ENCODE measurements around the gene FEN1. TPM values are rescaled to one million over a fixed set of nuclear protein-coding genes. Genes with fewer than 3 reads are reported as not detected.

The FEN1 gene
- polyA plus RNA-seq, 1 of the 3 experiments (the other 2 are of a cell fraction) = 35.9 TPM

DNA sequence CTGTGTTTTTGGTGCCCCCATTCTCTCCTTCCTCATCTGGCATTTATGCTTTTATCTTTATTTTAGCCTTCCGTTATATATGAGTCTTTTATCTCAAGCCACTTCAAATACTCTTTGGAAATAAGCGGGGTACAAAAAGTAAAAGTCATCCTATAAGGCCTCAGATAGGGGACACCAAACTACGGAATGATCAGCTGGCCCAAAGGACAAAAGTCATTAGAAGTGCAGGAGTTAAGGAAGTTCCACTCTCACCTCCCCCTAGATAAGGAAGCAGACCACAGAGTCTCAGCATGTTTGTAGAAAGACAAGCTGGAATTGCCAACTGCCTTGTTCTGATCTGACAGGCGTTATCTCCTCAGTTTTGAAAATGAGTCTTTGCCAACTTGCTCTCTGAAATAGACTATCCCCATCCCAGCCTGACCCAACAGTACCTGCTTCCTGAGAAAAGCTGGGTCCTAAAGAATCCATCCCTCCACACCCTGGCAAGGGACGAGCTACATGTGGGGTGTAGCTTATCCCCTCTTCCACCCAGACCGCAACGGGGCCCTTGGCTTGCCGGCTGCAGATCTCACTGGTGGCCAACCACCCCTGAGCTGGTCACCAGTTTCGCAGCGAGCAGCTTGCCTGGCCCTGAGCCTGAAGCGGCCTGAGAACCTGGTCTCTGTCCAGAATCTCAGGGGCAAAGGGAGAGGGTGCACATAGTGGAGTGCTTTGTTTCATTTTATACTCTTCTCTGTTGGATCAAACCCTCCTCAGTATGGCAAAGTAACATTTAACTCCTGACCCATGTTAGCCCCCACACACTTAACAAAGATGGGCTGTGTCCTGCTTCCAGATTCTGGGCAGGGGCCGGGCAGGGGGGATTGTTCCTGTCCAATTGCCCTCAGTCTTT, 49.2 kb downstream of the FEN1 start:
- H3K9me2 ChIP-seq = no peaks in the 10 kb centered on the region
- no peaks in the 10 kb centered on the region for H3F3A ChIP-seq (replicated peaks; ENCODE audit: insufficient read depth)
- WGBS (ENCODE audit: low lambda C conversion rate) = 90% methylated on average over 11 of the region's 12 CpGs
- no peaks in the 10 kb centered on the region for H3K4me1 ChIP-seq (ENCODE audit: control insufficient read depth in 1 of 2, insufficient read depth in 2 of 2, low read depth in 1 of 2, low read length in 1 of 2)
- H3K27me3 ChIP-seq (ENCODE audit: insufficient read depth) = no peaks in the 10 kb centered on the region
- H3K4me2 ChIP-seq = no peak overlapping the region
- ChIA-PET POLR2A (no interaction called here), CTCF (interaction anchor here (0.7 to 1.8 kb wide), 3 partner anchors 13 to 290 kb away, joined by 3 to 9 read pairs (median 4); partner anchors contain the start of gene FADS2)
- no peak for DNase-seq
- H3K79me2 ChIP-seq (ENCODE audit: insufficient read depth) = no peaks in the 10 kb centered on the region
- no peak overlapping the region for H3K27ac ChIP-seq (ENCODE audit: low read depth in 2 of 2, low read length in 1 of 2)
- peaks cover 13 to 58% of the 10 kb centered on the region in 2 experiments for H3K36me3 ChIP-seq (replicated peaks in 1 of 2; ENCODE audit: control insufficient read depth in 1 of 2, insufficient read depth in 2 of 2, low read length in 1 of 2)
- H4K20me1 ChIP-seq (ENCODE audit: insufficient read depth) = no peaks in the 10 kb centered on the region
- no peak for TF ChIP-seq JUND (IDR thresholded peaks at IDR 0.05)
- TF ChIP-seq, protein P1, sequence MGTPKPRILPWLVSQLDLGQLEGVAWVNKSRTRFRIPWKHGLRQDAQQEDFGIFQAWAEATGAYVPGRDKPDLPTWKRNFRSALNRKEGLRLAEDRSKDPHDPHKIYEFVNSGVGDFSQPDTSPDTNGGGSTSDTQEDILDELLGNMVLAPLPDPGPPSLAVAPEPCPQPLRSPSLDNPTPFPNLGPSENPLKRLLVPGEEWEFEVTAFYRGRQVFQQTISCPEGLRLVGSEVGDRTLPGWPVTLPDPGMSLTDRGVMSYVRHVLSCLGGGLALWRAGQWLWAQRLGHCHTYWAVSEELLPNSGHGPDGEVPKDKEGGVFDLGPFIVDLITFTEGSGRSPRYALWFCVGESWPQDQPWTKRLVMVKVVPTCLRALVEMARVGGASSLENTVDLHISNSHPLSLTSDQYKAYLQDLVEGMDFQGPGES (IDR thresholded peaks at IDR 0.05; ENCODE audit: low read depth, low read length) = no peak
- H2AFZ ChIP-seq (ENCODE audit: low read depth) = no peak overlapping the region
- H3K9me3 ChIP-seq = no peaks in the 10 kb centered on the region
- no peak overlapping the region for H3K4me3 ChIP-seq (ENCODE audit: low read depth in 2 of 2, low read length in 1 of 2)
- no peak overlapping the region for H3K9ac ChIP-seq

GRCh38 chr11:61842528-61842820, 49.8 kb downstream of the FEN1 start:
- TF ChIP-seq RCOR1 (IDR thresholded peaks at IDR 0.05; ENCODE audit: low read length) (no peak), GATA2 (CRISPR knock-in tag; IDR thresholded peaks at IDR 0.05) (no peak), YY1 (IDR thresholded peaks at IDR 0.05; ENCODE audit: low read depth) (no peak), RAD21 (IDR thresholded peaks at IDR 0.05; ENCODE audit: low read length) (no peak)
- TF ChIP-seq, protein P2, sequence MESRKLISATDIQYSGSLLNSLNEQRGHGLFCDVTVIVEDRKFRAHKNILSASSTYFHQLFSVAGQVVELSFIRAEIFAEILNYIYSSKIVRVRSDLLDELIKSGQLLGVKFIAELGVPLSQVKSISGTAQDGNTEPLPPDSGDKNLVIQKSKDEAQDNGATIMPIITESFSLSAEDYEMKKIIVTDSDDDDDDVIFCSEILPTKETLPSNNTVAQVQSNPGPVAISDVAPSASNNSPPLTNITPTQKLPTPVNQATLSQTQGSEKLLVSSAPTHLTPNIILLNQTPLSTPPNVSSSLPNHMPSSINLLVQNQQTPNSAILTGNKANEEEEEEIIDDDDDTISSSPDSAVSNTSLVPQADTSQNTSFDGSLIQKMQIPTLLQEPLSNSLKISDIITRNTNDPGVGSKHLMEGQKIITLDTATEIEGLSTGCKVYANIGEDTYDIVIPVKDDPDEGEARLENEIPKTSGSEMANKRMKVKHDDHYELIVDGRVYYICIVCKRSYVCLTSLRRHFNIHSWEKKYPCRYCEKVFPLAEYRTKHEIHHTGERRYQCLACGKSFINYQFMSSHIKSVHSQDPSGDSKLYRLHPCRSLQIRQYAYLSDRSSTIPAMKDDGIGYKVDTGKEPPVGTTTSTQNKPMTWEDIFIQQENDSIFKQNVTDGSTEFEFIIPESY (IDR thresholded peaks at IDR 0.05; ENCODE audit: borderline replicate concordance, low read depth) = no peak

More at GRCh38 chr11:61842528-61842820, 49.8 kb downstream of the FEN1 start:
- Histone ChIP-seq H2AFZ (ENCODE audit: low read depth) (no peak overlapping the region), H3K9me3 (no peaks in the 10 kb centered on the region), H4K20me1 (ENCODE audit: insufficient read depth) (no peaks in the 10 kb centered on the region), H3K4me3 (ENCODE audit: low read depth in 2 of 2, low read length in 1 of 2) (no peak overlapping the region), H3K4me1 (ENCODE audit: control insufficient read depth in 1 of 2, insufficient read depth in 2 of 2, low read depth in 1 of 2, low read length in 1 of 2) (no peaks in the 10 kb centered on the region), H3K36me3 (replicated peaks in 1 of 2; ENCODE audit: control insufficient read depth in 1 of 2, insufficient read depth in 2 of 2, low read length in 1 of 2) (peaks cover 13 to 58% of the 10 kb centered on the region in 2 experiments), H3K4me2 (no peak overlapping the region), H3F3A (replicated peaks; ENCODE audit: insufficient read depth) (no peaks in the 10 kb centered on the region), H3K27ac (ENCODE audit: low read depth in 2 of 2, low read length in 1 of 2) (no peak overlapping the region), H3K9me2 (no peaks in the 10 kb centered on the region), H3K9ac (no peak overlapping the region), H3K79me2 (ENCODE audit: insufficient read depth) (no peaks in the 10 kb centered on the region), H3K27me3 (ENCODE audit: insufficient read depth) (no peaks in the 10 kb centered on the region)
- DNase-seq = no peak
- POLR2A ChIA-PET = no interaction called here
- no CpG with 5 or more reads among the region's 7 CpGs for WGBS (ENCODE audit: low lambda C conversion rate)
- CTCF ChIA-PET = no interaction called here
